Kidney epithelial cell (primary cell): ENCODE data around the gene STAC. TPM values are rescaled to one million over a fixed set of nuclear protein-coding genes. Genes with fewer than 3 reads are reported as not detected.

ENCODE experiments used
- DNase-seq: peaks from one replicate; pipeline ENCODE4 v3.0.0-alpha.2; 2010; ENCODE audit warnings: low read depth
- H3K27me3 ChIP-seq: 2 replicates; pipeline ENCODE4 v1.6.0; 2011; ENCODE audit warnings: low read length; ENCODE audit not compliant: control insufficient read depth, insufficient read depth
- H3K36me3 ChIP-seq: 2 replicates; pipeline ENCODE4 v1.5.1; 2011; ENCODE audit warnings: low read length; ENCODE audit not compliant: control insufficient read depth, insufficient read depth
- H3K4me3 ChIP-seq: 2 replicates; pipeline ENCODE4 v1.5.1; 2011; ENCODE audit warnings: low read depth, mild to moderate bottlenecking, control low read depth, low read length
- total RNA-seq: library from RNA; depleted of rRNA; stranded (reverse); fragments of >200 nt; gene quantifications from 2 replicates; pipeline ENCODE4 v1.2.3, GENCODE V29; 2015
- TF ChIP-seq, protein P1 (sequence below): IDR thresholded peaks from 2 replicates; pipeline ENCODE4 v1.5.1; 2011; ENCODE audit warnings: mild to moderate bottlenecking, moderate library complexity, low read length, control low read depth, inconsistent platforms; ENCODE audit not compliant: insufficient read depth, poor library complexity, severe bottlenecking

STAC gene
- total RNA-seq, 1 donor from 2014 or later = 15.3 TPM

DNA sequence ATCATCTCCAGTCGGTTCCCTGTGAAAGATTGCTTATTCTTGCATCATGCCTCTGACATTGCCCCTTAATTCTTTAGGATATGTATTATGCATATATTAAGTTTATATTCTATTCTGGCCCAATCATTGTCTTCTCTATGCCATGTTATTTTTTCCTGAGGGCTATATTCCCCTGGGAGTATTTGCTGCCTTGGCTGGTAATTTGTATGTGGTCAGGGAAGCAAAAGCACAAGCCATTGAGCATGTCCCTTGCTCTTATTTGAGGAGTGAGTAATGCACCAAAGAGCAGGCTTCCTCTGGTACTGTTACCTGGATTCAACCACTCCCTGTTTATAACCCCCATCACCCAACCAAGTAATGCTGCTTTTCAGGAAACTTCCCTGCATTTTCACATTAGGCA is 36.3 kb downstream of the STAC start:
- TF ChIP-seq, protein P1, sequence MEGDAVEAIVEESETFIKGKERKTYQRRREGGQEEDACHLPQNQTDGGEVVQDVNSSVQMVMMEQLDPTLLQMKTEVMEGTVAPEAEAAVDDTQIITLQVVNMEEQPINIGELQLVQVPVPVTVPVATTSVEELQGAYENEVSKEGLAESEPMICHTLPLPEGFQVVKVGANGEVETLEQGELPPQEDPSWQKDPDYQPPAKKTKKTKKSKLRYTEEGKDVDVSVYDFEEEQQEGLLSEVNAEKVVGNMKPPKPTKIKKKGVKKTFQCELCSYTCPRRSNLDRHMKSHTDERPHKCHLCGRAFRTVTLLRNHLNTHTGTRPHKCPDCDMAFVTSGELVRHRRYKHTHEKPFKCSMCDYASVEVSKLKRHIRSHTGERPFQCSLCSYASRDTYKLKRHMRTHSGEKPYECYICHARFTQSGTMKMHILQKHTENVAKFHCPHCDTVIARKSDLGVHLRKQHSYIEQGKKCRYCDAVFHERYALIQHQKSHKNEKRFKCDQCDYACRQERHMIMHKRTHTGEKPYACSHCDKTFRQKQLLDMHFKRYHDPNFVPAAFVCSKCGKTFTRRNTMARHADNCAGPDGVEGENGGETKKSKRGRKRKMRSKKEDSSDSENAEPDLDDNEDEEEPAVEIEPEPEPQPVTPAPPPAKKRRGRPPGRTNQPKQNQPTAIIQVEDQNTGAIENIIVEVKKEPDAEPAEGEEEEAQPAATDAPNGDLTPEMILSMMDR = no peak
- no peaks in the 10 kb centered on the region for H3K27me3 ChIP-seq
- DNase-seq = peak; percentile 25
- no peaks in the 10 kb centered on the region for H3K36me3 ChIP-seq
- H3K4me3 ChIP-seq = no peak overlapping the region

DNA sequence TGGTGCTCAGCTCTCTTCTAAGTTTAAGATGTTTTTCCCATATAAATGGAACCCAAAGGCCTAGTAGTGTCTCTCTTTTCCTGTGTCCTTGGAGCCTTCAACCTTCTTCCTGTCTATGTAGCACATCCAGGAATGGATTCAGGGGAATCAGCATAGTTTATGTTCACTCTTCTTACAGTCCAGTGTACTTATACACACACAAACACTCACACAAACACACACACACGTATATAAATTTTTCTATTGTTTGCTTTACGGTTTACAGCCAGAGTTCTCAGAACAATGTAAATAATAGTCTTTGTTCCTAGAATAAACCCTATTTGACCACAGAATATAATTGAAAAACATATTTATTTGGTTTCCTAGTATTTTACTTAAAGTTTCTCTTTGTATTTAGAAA is 36.9 kb downstream of the STAC start:
- Histone ChIP-seq H3K36me3 (no peaks in the 10 kb centered on the region), H3K4me3 (no peak overlapping the region), H3K27me3 (no peaks in the 10 kb centered on the region)
- no peak for DNase-seq
- TF ChIP-seq, protein P1 = no peak

DNA sequence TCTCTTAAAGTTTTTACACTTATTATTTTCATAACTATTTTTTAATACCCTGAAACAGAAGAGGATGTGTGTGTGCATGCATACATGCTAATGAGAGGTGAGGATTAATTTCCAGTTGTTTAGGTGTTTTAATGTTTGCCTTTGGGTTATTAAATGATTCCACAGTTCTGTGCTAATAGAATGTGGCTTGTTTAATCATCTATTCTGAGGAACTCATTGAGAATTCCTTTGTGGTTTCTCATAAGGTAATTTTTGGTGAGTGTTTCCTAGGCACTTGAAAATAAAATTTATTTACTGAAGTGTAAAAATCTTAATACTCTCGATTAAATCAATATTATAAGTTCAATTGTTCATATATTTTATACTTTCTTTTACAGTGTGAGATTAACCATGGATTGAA is 38.0 kb downstream of the STAC start:
- no peaks in the 10 kb centered on the region for H3K36me3 ChIP-seq
- TF ChIP-seq, protein P1 = no peak

DNA sequence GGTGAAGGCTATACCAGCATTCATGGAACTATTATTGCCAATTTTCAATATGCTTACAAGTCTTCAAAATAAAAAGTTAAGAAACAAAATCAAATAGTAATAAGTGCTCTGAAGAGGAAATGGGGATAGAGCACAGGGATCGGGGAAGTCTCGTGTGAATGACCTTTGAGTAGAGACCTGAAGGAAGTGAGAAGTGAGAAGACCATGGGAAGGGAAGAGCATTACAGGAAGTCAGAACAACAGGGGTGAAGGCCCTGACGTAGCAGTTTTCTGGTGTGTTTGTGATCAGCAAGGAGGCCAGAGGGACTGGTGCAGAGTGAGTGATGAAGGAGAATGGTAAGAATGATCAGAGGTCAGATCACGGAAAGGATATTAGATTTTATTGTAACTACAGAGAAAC is 48.1 kb downstream of the STAC start:
- Histone ChIP-seq H3K4me3 (no peak overlapping the region), H3K27me3 (no peaks in the 10 kb centered on the region), H3K36me3 (no peaks in the 10 kb centered on the region)
- DNase-seq = no peak
- TF ChIP-seq, protein P1 = no peak

More for the DNA sequence above, 38.0 kb downstream of the STAC start:
- no peak overlapping the region for H3K4me3 ChIP-seq
- DNase-seq = peak; percentile 9
- no peaks in the 10 kb centered on the region for H3K27me3 ChIP-seq

DNA sequence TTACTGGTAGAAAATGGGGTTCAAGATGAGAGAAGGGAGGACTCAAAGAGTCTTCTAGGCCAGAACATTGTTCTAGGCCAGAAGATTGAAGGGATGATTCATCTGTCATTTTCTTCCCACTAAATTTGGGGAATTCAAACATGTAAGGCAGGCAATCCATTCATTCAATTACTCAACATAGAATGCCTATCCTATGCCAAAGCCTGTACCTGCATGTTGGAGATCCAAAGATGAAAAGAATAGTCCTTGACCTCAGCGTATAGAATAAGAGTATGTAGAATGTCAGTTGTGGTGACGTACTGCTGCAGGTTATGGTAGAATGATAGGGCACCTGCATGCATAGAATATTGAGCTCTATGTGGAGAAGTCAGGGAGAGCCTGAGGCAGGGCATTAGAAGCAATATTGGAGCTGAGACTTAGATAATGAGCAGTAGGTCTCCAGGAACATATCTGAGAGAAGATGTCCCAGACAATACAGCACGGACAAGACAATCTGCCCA is 49.7 kb downstream of the STAC start:
- TF ChIP-seq, protein P1 = no peak
- H3K4me3 ChIP-seq = no peak overlapping the region
- no peaks in the 10 kb centered on the region for H3K27me3 ChIP-seq
- H3K36me3 ChIP-seq = no peaks in the 10 kb centered on the region
- no peak for DNase-seq

DNA sequence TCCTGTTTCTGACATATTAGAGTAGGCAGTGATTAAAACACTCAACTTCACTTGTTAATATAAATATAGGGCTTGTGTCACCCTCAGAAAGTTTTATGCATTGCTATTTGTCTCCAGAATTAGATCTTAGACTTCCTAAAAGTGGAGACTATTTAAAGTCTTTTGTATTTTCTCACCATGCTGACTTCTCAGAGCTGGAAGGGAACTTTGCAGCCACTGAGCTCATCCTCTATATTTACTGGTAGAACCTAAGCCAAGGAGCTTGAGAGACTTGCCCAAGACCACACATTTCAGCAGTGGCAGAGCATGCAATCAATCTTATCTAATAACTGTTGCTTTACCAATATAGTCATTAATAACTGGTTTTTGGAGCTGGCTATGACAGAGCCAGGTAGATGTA is 53.2 kb downstream of the STAC start:
- Histone ChIP-seq H3K27me3 (no peaks in the 10 kb centered on the region), H3K36me3 (no peaks in the 10 kb centered on the region), H3K4me3 (no peak overlapping the region)
- TF ChIP-seq, protein P1 = no peak
- DNase-seq = no peak
